T follicular helper cell (primary cell): ENCODE results near the gene ADGRV1.
"Not testable (repeated sequence)": the region's sequence is repeated elsewhere in the genome, so short reads cannot be mapped to it uniquely, and the experiment has no call there.

Experiments
- DNase-seq: peaks from one replicate; pipeline ENCODE4 v3.0.0-alpha.2; 2020; ENCODE audit warnings: low read depth

ADGRV1 gene

DNA sequence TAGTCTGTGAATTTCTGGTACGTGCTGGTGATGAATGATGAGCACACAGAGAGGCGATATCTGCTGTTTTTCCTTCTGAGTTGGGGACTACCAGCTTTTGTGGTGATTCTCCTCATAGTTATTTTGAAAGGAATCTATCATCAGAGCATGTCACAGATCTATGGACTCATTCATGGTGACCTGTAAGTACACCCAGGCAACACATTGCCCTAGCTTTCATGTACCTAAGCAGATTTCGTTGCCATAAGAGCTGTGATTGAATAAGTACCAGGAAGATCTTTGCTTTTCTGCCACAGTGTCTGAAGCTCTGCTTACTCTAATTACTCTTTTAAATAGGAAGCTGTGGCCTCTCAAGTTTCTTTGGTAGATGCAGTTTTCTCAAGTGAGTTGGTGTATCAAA, 426.7 kb downstream of the ADGRV1 start:
- DNase-seq: no peak

- DNase-seq: no peak
These were observed 429.1 kb downstream of the ADGRV1 start for GRCh38 chr5:90987726-90988125.

- DNase-seq: no peak
These were observed 432.6 kb downstream of the ADGRV1 start for GRCh38 chr5:90991201-90991600.

DNA sequence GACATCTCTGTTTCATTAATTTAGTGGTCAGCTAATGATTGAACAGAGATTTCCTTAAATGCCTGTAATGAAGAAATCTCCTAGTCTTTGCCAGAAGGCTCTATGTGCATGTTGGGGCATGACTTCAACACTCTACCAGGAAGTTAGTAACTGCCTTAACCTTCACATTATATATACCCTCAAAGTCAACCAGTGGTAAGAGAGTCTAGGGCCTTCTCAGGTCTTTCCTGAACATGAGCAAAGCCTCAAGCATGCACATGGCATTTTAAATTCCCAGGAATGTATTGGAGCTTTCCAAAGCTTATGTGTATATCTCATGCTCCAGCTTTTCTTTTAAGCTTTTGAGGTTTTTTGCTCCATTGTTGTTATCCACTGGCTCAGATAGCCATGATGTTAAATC, 436.2 kb downstream of the ADGRV1 start:
- DNase-seq: no peak

DNA sequence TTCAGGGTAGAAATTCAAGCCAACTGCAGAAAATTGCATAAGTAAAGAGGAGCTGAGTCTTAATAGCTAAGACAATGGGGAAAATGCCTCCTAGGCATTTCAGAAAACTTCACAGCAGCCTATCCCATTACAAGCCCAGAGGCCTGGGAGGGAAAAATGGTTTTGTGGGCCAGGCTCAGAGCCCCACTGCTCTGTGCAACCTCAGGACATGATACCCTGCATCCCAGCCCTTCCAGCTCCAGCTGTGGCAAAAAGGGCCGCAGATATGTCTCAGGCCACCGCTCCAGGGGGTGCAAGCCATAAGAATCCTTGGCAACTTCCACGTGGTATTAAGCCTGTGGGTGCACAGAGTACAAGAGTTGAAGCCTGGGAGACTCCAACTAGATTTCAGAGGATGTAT, 437.5 kb downstream of the ADGRV1 start:
- DNase-seq: no peak

DNA sequence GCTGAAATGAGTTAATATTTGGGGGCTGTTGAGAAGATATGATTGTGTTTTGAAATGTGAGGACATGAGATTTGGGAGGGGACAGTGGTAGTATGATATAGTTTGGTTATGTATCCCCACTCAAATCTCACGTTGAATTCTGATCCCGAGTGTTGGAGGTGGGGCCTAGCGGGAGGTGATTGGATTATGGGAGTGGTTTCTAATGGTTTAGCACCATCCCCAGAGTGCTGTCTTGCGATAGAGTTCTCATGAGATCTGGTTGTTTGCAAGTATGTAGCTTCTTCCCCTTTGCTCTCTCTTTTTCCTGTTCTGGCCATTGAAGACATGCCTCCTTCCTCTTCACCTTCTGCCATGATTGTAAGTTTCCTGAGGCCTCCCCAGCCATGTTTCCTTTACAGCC, 438.5 kb downstream of the ADGRV1 start:
- DNase-seq: no peak

GRCh38 chr5:91000743-91001142, 442.1 kb downstream of the ADGRV1 start:
- DNase-seq: no peak

DNA sequence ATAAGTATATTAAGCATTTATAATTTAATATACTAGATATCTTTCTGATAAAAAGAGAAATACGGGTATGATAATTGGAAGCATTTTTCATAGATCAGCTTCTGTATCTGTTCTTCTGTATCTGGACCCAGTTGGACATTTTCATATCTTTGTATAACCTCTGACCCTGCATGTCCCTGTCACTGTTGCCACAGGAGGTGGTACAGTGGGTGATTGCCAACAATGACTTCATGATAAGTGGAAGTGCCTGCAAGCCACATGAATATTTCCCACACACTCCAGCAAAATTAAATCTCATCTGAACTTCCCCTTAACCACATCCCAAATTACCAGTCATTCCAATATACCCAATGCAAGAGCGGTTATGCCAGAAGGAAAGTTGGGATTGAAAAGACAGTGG, 448.1 kb downstream of the ADGRV1 start:
- no peak for DNase-seq

DNA sequence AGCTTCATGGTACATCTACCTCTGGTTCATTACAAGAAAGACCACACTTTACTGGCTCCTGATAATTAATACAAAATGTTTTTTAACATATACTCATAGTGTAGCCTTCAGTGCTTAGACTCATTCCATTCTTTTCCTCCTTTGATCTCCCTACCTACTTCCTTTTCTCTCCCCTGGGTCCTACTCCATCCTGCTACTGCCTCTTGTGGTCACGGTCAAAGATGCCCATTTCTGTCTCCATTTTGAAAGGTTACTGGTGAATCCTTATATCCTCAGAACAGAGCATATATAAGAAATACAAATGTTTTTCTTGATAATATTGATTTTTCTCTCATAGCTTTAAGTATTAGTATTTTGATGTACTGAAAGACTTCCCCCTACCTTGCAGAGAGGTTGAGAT, 448.7 kb downstream of the ADGRV1 start:
- no peak for DNase-seq

- no peak for DNase-seq
These were observed 449.3 kb downstream of the ADGRV1 start for GRCh38 chr5:91007780-91008402.

- no peak for DNase-seq
These were observed 451.5 kb downstream of the ADGRV1 start for GRCh38 chr5:91010090-91010489.

DNA sequence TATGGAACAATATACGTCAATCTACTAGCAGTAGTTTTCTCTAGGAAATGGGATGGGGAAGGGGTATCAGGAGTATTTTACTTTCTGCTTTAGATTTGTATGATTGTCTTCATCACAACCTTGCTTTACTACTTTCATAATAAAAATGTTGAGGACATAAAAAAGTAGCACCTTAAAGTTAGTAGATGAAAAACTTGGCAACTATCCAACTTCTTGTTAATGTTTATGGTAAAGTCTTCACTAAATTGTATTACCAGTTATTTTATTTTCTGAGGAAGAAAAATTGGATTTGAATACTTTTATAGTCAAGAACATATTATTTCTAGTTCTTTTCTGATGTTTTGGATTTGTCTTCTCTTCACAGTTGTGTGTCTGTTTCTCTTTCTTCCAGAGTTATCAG, 452.4 kb downstream of the ADGRV1 start:
- DNase-seq: no peak

GRCh38 chr5:91012867-91013266, 454.3 kb downstream of the ADGRV1 start:
- not testable (repeated sequence) for DNase-seq

GRCh38 chr5:91016322-91016721, 457.7 kb downstream of the ADGRV1 start:
- no peak for DNase-seq

- no peak for DNase-seq
These were observed 458.5 kb downstream of the ADGRV1 start for GRCh38 chr5:91016954-91017700.

GRCh38 chr5:91018200-91018599, 459.6 kb downstream of the ADGRV1 start:
- DNase-seq: no peak

GRCh38 chr5:91018712-91019371, 460.2 kb downstream of the ADGRV1 start:
- no peak for DNase-seq

DNA sequence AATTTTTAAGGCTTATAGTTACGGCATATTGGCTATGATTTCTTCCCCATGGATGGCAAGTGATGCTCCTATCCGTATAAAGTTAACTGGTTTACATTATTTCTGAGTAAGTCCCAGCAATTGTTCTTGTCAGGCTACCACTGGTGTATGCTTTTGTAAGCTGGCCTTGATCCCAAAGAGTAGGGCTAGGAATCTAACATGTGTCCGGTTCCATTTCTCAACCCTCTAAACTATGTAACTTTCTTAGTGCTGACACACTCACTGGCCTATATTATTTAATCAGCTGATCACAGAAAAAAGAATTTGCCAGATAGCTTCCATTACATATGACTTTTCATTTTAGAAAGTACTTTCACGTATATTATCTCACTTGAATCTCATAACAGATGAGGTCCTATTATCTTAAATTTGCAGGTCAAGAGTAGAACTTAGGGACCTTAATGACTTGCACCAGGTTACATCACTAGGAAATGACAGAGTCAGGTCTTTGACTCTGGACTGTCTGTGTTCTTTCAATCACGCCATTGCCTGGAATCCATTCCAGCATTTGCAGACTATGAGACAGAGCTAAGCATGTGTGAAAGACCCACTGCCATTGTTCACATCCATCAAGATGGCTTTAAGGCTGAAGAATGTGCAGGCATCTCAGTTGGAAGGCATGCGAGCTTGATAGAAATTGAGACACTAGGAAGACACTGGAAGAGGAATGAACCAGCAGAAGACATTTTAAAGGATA, 461.6 kb downstream of the ADGRV1 start:
- no peak for DNase-seq

DNA sequence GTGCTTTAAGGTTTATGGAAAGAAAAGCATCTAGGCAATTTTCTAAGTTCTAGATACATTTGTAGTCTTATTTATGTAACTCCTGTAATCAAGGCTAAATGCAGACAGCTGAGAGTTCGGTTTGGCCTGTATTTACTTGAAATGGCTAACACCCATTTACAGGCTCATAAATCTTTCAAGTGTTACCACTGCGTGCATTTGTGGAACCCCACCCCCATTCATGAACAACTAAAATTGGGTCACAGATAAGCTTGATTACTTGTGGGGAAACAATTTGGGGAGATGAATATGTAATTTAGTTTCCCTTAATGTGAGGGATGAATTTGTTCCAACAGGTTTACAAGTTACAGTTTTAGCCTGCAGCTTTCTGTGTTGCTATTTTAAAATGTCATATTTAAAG, 463.9 kb downstream of the ADGRV1 start:
- DNase-seq: no peak

DNA sequence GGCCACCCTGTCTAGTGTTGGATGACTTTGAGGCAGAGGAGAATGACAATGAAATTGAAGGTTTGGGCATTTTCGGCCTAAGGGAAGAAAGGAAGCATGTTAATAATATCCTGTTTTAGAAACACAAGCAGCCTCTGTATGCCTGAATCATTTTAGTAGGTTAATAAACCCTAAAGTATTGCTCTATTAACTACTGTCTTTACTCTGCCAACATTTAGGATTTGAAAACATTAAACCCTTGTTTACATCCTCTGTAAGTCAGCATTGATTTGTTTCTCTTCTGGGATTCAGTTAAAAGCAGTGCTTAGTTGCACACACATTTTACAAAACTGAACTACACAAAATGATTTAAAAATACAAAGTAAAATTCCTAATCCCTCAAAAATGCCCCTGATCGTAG, 465.6 kb downstream of the ADGRV1 start:
- no peak for DNase-seq

DNA sequence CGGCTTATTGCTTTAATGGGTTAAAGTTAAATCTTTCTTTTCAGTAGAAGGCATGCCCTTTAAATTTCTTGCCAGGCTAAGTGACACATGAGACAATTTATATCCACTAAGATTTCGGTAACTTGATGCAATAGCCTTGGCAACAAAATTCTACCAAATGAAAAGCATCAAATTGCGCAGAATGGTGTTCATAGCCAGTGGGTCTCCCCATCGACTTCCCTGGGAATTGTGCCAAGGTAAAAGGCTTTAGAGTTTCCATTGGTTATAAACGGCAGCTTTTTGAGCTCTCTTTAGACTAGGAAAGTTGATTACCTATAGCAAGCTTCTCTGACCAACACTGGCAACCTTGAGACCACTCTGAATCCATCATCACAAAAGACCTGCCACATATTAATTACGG, 466.1 kb downstream of the ADGRV1 start:
- no peak for DNase-seq

DNA sequence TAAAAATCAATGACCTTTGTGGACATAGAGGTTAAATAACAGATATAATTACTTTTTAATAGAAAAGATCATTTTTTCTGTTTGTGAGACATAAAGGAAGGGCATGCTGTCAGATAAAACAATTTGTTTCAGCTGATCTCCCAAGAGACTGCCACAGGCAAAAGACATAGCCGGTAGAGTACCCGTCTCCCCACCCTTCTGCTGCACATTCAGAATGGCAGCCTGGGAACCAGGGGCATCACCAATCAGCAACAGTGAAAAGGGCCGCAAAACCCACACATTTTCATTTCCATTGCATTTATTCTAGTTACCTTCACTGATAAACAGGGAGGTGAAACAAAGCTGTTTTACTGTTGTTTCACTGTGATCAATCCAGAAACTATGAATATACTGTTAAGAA, 466.9 kb downstream of the ADGRV1 start:
- no peak for DNase-seq

DNA sequence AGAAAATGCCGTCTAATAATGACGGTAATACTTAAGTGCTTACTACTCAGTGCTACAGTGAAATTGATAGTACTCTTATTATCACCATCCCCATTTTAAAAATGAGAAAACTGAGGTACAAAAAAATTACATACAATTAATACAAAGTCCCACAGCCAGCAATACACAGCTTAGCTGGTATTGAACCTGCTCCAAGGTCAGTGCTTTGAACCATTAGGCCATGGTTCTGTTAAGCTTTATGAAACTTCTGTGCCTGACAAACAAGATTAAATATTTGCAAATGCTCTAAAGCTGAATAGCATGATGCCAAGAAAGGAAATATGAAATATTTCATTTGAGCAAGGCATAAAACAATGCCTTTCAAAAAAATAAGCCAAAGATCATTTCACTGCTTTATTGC, 467.4 kb downstream of the ADGRV1 start:
- DNase-seq: no peak
